SU-DHL-6 (cell line): ENCODE measurements around the gene RASL11B.

Experiments
- CTCF ChIP-seq: fragments of 200-600 bp; sonication (generic); IDR thresholded peaks from one replicate; pipeline ENCODE4 v1.5.1; 2017; ENCODE audit warnings: antibody characterized with exemption, mild to moderate bottlenecking, low read length, moderate library complexity; ENCODE audit not compliant: insufficient read depth, poor library complexity, severe bottlenecking
- EZH2phosphoT487 ChIP-seq: fragments of 200-600 bp; sonication (generic), shearing (Covaris generic); conservative IDR thresholded peaks from 2 replicates; pipeline ENCODE4 v1.6.1; 2018; ENCODE audit warnings: mild to moderate bottlenecking, antibody characterized with exemption, low read length, moderate library complexity, mixed read lengths

GRCh38 chr4:52836120-52836519 lies 26.0 kb upstream of the RASL11B start:
- no peak for TF ChIP-seq CTCF
- no peak for TF ChIP-seq EZH2phosphoT487
